Liver (tissue), 3 donors: Measurements from ENCODE around the gene CLASP2.

Experiments used
- CTCF ChIP-seq: fragments of 150-350 bp; IDR thresholded peaks from 2 replicates; pipeline ENCODE4 v1.5.1; 2017; ENCODE audit warnings: improper control_type of control experiment, low read depth, low read length; ENCODE audit not compliant: missing input control
- GABPA ChIP-seq, 2 donors: IDR thresholded peaks in 1 of 2; conservative IDR thresholded peaks in 1 of 2; 2 replicates each; pipeline ENCODE4 v1.6.1; 2016; ENCODE audit warnings: antibody characterized with exemption in 2 of 2, mild to moderate bottlenecking in 1 of 2, moderate library complexity in 1 of 2
- JUND ChIP-seq, 2 donors: IDR thresholded peaks; 2 replicates each; pipeline ENCODE4 v1.6.1; 2016; ENCODE audit warnings: antibody characterized with exemption in 2 of 2
- RAD21 ChIP-seq, 2 donors: IDR thresholded peaks; 2 replicates each; pipeline ENCODE4 v1.6.1; 2016; ENCODE audit warnings: antibody characterized with exemption in 2 of 2, mild to moderate bottlenecking in 2 of 2
- SP1 ChIP-seq: IDR thresholded peaks from 2 replicates; pipeline ENCODE4 v1.6.1; 2018; ENCODE audit warnings: antibody characterized with exemption, mild to moderate bottlenecking
- TAF1 ChIP-seq: conservative IDR thresholded peaks from 2 replicates; pipeline ENCODE4 v1.6.1; 2016; ENCODE audit warnings: antibody characterized with exemption, mild to moderate bottlenecking
- YY1 ChIP-seq: IDR thresholded peaks from 2 replicates; pipeline ENCODE4 v1.6.1; 2016; ENCODE audit warnings: antibody characterized with exemption, mild to moderate bottlenecking
- donor health status: healthy.
- donor health status: healthy.

DNA sequence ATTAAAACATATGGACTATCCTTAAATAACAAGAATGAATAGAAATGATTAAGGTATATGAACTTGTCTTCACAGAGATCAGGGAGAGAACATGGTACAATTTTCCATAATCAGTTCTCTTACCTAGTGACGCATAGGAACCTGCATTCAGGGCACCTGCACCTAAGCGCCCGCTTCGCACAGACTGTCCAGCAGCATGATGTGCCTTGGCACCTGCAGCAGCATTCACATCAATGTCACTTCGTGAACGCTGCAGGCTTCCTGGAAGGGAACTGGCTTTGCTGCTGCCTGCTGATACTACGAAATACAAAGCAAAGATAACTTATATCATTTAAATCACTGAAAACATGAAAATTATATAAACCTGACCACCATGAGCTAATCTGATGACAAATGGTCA lies 115.2 kb downstream of the CLASP2 start:
- TF ChIP-seq CTCF: no peak
- no peak for TF ChIP-seq RAD21 (IDR thresholded peaks at IDR 0.05)
- TF ChIP-seq GABPA (IDR thresholded peaks at IDR 0.05 in 1 of 2, conservative IDR thresholded peaks at IDR 0.05 in 1 of 2): no peak
- TF ChIP-seq SP1: no peak
- no peak for TF ChIP-seq JUND (IDR thresholded peaks at IDR 0.05)
- TF ChIP-seq TAF1: no peak
- TF ChIP-seq YY1: no peak
